Measurements from ENCODE around the gene MPPED1. TPM values are rescaled to one million over a fixed set of nuclear protein-coding genes. Genes with fewer than 3 reads are reported as not detected.

Gene MPPED1
- total RNA-seq, 1 experiment from 2014 or later: not detected

DNA sequence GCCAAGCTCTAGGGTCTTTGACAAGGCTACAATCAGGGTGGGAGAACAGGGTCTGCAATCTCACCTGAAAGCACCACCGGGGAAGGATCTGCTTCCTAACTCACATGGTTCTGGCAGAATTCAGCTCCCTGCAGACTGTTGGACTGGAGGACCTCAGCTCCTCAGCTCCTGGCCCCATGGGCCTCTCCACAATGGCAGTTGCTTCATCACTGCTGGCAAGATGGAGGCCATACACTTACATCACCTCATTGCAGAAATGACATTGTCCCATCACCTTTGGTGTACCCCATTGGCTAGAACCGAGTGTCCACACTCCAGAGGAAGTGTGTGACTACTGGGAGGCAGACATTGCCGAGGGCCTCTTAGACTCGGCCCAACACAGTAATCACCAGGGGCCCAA is 20.9 kb upstream of the MPPED1 start:
- in situ Hi-C loops (cut with HindIII; ENCODE audit: low sequenced_read_pairs): loop anchor here (5.0 kb wide), 1 partner anchor 41 kb away; no protein-coding TSS in a partner anchor
- no peak for DNase-seq (ENCODE audit: low spot score)

DNA sequence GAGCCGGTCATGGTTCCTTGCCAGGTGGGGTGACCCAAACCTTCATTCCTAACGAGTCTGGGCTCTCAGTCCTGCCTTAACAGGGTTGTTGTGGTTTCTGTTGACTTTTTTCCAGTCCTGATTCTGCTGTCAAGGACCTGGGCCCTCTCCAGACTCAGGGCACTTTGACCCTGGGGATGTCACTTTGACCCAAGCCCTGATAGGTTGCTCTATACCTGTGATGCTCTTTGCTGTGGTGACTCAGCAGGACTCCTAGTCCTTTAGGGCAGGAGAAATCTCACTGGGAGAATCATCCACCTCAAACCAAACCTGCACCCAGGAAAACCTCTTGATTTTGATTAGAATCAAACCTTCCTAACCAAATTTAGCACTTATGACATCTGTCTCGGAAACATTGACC is 20.5 kb upstream of the MPPED1 start:
- DNase-seq (ENCODE audit: low spot score): no peak
- in situ Hi-C loops (cut with HindIII; ENCODE audit: low sequenced_read_pairs): loop anchor here (5.0 kb wide), 1 partner anchor 41 kb away; no protein-coding TSS in a partner anchor

DNA sequence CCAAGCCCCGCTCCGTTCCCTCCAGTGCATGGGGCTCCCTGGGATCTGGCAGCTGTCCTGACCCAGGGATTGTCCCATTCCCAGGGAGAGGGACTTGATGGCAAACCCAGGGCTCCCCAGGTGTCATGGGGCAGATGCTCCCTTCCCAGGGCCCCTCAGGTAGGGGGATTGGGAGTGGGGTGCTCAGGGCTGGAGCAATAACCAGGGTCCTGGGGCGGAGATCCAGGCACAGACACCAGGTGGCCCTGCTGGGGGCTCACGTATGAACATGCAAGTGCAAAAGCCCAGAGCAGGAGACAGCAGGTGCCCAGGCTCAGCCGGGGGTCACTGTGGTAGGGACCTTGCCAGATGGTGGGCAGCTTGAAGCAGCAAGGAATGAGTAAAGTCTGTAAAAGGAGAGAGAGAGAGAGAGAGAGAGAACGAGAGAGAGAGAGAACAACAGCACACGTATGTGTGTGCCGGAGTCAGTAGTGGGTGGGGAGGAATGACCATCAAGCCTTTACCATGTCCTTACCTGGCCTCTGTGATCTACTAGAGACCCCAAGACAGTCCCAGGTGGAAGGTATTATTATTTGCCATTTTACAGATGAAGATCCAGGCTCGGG is 19.3 kb upstream of the MPPED1 start:
- in situ Hi-C loops (cut with HindIII; ENCODE audit: low sequenced_read_pairs): loop anchor here (5.0 kb wide), 1 partner anchor 40 kb away; no protein-coding TSS in a partner anchor

DNA sequence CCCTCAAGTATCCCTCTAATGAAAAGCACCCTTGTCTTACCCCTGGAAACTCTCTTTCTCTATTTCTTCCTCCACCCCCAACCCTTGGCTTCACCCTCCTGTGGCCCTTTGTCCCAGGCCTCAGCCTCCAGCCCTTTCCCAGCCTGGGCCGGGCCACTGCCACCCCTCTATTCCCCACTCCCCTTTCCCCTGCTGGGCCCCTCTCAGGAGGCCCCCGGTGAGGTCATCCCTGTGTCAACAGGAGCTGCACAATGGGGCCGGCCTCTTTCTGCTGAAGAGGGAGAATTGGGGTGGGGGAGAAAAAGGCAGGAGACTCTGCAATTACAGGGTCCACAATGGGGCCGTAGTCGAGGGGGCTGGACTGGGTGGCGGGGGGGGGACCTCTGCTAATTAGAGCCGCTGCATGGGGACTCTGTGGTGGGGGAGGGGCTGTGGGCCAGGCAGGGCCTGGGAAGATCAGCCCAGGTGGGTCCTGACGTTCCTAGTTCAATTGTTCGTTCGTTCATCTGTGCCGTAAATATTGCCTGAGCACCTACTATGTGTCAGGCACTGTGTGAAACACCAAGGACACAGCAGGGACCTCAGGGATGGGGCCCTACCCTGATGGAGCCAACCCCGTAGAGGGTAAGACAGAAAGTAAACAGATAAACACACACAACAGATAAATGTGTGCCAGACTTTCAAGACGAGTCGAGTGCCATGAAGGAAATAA is 18.5 kb upstream of the MPPED1 start:
- in situ Hi-C loops (cut with HindIII; ENCODE audit: low sequenced_read_pairs): loop anchor here (5.0 kb wide), 1 partner anchor 39 kb away; no protein-coding TSS in a partner anchor
- no peak for DNase-seq (ENCODE audit: low spot score)

More for the DNA sequence above, 19.3 kb upstream of the MPPED1 start:
- no peak for DNase-seq (ENCODE audit: low spot score)

DNA sequence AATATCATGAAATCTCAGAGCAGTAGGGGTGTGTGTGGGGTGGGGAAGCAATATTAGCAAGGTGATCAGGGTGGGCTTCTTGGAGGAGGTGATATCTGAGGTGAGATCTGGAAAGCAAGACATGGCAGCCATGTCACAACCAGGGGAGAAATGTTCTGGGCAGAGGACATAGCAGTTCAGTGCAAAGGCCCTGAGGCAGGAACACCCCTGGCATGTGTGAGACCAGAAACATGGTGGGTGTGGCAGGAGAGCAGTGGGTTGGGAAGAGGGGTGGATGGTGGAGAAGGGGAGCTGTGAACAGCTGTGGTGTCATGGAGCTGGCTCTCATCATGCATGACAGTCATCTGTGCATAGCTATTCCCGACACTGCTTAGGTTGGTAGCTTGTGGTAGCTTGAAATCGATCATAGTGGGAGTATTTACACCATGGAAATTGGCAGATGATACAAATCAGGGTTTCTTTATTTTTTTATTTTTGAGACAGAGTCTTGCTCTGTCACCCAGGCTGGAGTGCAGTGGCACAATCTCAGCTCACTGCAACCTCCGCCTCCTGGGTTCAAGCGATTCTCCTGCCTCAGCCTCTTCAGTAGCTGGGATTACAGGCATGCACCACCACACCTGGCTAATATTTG is 17.9 kb upstream of the MPPED1 start:
- no peak for DNase-seq (ENCODE audit: low spot score)
- in situ Hi-C loops (cut with HindIII; ENCODE audit: low sequenced_read_pairs): loop anchor here (5.0 kb wide), 1 partner anchor 38 kb away; no protein-coding TSS in a partner anchor

DNA sequence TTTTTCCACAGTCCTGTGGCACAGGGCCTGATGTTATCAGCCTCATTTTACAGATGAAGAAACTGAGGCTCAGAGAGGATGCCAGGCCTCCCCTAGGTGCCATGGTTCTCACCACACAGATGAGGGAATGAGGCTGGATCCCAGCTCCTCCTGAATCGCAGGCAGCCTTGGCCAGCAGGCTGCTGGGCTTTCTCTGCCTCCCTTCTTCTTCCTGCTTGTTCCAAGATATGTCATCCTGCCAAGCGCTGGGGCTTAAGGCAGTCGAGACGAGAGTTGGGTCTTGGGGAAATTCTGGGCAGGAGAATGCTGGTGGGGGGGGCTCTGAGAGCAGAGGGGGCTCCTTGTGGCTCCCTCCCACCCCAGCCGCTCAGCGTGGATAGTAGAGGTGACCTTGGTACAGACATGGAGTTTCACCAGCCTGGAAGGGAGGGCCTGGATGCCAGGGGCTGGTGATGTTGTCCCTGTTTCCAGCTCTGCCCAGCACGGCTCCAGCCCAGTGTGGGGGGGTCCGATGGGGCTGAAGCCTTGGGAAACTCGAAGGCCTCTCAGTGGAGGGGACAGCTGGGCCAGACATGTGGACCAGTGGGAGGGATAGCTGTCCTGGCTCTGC is 16.6 kb upstream of the MPPED1 start:
- no peak for DNase-seq (ENCODE audit: low spot score)
- in situ Hi-C loops (cut with HindIII; ENCODE audit: low sequenced_read_pairs): no loop called here

DNA sequence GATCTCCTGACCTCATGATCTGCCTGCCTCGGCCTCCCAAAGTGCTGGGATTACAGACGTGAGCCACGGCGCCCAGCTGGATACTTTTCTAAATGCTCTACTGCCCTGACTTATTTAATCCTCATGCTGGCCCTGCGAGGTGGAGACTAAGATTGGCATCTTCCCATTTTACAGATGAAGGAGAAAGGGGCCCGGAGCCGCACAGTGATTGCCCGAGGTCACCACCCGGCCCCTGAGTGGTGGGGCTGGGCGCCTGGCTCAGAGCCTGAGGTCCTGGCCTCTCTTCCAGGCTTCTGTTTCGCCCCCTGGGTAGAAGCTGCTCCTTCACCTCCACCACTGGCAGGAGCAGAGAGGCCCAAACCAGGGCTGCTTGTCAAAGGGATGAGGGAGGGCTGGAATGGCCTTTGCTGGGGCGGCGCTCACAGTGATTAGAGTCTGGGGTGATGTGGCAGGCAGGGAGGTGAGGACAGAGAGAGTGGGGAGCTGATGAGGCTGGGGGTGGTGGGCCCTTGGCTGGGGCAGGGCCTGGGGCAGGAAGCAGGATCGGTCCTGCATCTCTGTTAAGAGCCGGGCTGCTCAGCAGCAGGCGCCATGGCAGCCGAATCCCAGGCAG is 15.4 kb upstream of the MPPED1 start:
- DNase-seq (ENCODE audit: low spot score): no peak
- in situ Hi-C loops (cut with HindIII; ENCODE audit: low sequenced_read_pairs): no loop called here

DNA sequence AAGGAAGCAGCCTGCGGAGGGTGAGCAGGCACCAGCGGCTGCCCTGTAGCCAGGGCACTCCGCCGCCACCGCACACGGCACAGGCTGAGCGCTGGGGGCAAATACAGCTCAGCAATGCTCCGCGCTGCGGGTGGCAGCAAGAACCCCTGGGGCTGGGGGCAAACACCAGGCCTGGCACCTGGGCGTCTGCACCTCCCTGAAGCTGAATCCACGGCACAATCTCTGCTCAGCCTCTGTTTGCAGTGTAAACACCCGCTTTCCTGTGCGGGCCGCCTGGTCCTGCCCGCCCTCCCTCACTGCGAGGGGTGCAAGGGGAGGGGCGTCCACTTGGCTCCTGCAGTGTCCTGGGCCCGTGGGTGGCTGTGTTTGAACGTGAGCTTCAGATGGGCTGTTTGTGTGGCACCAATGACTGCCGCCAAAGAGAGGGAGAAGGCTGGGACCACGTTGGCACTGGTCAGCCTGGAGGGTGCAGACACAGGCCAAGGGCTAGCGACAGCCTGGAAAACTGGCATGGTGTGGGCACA is 14.8 kb upstream of the MPPED1 start:
- in situ Hi-C loops (cut with HindIII; ENCODE audit: low sequenced_read_pairs): no loop called here
- DNase-seq (ENCODE audit: low spot score): no peak

DNA sequence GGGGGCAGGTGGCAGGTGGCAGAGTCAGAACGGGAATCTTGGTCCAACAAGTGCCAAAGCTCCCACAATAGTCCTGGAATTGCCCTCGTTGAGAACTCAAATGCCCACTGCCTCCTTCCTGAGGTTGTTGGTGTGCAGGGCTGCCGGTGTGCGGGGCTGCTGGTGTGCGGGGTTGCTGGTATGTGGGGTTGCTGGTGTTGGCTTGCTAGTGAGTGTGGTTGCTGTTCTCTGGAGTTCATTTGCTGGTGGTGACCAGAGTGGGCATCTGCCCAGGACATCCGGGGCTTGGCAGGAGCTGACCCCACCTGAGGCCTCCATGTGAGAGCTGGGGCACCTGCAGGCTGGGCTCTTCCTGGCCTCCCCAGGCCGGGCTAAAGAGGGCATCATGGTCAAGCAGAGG is 14.0 kb upstream of the MPPED1 start:
- in situ Hi-C loops (cut with HindIII; ENCODE audit: low sequenced_read_pairs): no loop called here
- DNase-seq (ENCODE audit: low spot score): no peak

DNA sequence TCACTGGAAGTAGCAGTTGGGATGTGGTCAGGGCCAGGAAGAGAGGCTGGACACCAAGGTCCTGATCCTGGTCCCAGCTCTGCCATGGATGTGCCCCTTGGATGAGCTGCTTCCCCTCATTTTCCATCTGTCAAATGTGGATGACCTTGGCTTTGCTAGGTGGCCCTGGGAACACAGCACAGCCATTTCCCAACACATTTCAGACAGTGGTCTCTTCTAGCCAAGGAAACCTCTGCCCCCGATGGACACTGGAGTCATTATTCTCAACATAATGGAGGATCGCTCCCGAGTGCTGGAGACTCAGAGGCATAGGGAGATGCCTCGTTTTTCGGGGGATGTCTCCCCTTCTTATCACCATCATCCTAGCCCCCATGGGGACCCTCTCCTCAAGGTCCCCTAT is 13.6 kb upstream of the MPPED1 start:
- in situ Hi-C loops (cut with HindIII; ENCODE audit: low sequenced_read_pairs): no loop called here
- no peak for DNase-seq (ENCODE audit: low spot score)

DNA sequence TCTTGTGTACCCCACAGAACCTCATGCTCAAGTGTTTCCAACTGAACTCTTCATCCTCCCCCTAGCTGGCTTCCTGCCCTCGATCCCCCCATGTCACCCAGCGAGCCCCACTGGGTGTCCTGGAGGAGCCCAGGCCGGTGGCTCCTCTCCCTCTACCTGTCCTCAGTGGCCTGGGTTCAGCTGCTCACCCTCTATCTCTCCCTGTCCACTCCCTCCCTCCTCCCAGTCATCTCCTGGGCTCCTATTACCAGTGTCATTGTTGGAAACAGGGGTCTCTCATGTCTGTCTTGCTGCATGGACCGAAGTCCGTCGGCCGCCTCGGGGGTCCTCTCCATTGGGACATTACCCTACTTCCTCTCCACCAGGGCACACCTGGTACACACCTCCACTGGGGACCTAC is 12.9 kb upstream of the MPPED1 start:
- DNase-seq (ENCODE audit: low spot score): no peak

DNA sequence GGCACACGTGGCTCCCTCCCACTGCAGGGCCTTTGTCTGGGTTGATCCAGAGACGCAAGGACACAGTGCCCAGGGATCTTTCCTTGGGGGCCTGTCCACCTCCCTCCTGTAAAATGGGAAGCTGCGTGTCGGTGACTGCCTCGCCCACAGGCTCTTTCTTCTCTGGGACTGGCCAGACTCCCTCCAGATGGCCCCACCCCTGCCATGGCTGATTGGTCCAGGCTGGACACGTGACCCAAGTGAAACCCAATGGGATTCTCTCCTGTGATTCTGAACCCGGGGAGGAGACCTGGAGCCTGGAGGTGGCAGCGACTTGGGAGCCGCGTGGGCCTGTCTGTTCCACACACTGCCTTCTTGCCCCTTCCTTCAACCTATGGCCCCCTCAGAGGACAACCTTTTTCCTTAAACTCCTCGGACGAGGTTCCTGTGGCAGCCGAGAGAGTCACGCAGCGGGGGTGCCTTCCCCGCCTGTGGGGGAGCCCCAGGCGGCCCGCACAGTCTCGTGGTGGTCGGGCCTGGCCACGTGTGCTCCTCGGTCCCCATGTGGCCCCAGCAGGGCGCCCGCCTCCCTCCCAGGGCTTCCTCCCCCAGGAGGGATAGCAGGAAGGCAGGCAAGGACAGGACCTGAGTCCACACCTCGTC is 12.4 kb upstream of the MPPED1 start:
- DNase-seq (ENCODE audit: low spot score): no peak
- in situ Hi-C loops (cut with HindIII; ENCODE audit: low sequenced_read_pairs): no loop called here

More for the DNA sequence above, 12.9 kb upstream of the MPPED1 start:
- in situ Hi-C loops (cut with HindIII; ENCODE audit: low sequenced_read_pairs): no loop called here

DNA sequence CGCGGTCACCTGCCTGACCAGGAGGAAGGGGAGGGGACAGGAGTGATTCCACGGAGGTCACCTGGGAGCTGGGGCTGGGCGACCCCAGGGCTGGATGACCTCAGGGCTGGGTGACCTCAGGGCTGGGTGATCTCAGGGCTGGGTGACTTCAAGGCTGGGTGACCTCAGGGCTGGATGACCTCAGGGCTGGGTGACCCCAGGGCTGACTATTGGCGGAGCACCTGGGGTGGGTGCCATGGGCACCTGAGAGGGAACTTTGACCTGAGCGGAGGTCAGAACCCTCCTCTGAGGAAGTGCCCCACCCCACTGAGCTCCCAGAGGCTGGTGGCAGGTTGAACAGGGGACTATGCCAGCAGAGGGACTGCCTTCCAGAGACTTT is 11.8 kb upstream of the MPPED1 start:
- in situ Hi-C loops (cut with HindIII; ENCODE audit: low sequenced_read_pairs): no loop called here
- DNase-seq (ENCODE audit: low spot score): no peak

DNA sequence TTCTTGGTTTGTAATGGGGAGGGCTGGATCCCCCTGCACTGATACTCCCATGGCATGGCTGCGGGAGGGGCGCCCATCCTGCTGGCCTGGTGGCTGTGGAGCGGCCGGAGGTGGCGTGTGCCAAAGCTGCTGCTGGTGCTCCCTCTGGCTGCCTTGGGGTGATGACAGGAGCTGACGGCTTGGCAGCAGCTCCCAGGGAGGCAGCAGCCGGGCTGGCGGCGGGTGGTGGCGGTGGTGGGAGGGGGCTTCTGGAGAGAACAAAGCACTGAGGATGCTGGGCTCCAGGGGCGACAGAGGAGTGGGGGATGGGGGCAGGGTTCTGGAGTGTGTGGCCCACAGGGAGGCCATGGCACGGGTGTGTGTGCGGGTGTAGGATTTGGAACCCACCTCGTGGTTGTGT is 11.4 kb upstream of the MPPED1 start:
- in situ Hi-C loops (cut with HindIII; ENCODE audit: low sequenced_read_pairs): no loop called here
- DNase-seq (ENCODE audit: low spot score): no peak

DNA sequence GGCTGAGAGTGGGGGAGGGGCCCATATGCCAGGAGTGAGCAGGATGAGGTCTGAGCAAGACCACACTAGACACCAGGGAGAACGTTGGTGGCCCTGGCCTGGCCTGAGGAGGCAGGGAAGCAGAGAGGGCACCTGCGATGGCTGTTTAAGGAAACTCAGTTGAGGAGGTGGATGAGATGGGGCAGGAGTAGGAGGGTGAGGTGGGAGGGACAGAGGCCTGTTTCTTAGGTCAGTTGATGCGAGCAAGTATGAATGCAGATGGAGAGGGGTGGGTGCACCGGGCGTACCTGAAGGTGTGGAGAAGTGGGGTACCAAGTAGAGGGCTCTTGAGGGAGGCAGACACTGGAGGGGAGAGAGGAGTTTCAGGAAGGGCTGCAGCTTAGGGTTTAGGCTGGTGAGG is 10.6 kb upstream of the MPPED1 start:
- in situ Hi-C loops (cut with HindIII; ENCODE audit: low sequenced_read_pairs): no loop called here
- DNase-seq (ENCODE audit: low spot score): no peak

DNA sequence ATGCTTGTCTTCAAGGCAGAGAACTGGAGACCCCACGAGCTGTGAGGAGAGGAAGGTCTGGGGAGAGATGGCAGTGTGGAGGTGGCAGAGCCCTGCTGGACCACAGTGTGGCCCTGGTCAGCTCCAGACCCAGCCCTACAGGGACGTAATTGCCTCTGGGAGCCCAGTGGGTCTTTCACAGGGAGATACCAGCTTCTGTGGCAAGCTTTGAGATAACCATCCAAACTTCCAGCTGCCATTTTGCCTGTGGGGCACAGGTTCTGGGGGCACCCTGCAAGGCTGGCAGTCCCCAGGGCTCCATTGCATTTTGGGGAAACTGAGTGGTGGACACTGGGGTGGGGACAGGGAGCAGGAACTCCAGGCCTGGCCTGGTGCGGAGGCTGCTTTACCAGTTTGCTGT is 10.2 kb upstream of the MPPED1 start:
- in situ Hi-C loops (cut with HindIII; ENCODE audit: low sequenced_read_pairs): no loop called here
- DNase-seq (ENCODE audit: low spot score): no peak

DNA sequence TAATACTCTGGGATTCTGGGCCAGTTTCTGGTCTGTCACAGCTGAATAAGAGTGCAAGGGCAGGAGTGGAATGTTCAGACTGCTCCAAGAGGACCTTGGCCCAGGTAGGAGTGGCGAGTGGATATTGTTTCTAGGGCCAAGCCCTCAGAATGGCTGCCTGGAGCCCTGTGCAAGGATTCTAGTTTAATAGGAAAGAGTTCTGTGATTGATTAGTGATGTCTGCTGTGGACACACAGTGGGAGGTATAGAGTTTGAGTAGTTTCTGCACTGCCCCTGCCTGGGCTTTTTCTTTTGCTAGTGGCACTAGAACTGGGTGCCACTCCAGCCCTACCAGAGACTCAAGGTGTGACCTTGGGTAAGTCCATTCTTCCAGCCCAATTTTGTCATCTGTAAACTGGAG is 9.7 kb upstream of the MPPED1 start:
- DNase-seq (ENCODE audit: low spot score): no peak
- in situ Hi-C loops (cut with HindIII; ENCODE audit: low sequenced_read_pairs): no loop called here

DNA sequence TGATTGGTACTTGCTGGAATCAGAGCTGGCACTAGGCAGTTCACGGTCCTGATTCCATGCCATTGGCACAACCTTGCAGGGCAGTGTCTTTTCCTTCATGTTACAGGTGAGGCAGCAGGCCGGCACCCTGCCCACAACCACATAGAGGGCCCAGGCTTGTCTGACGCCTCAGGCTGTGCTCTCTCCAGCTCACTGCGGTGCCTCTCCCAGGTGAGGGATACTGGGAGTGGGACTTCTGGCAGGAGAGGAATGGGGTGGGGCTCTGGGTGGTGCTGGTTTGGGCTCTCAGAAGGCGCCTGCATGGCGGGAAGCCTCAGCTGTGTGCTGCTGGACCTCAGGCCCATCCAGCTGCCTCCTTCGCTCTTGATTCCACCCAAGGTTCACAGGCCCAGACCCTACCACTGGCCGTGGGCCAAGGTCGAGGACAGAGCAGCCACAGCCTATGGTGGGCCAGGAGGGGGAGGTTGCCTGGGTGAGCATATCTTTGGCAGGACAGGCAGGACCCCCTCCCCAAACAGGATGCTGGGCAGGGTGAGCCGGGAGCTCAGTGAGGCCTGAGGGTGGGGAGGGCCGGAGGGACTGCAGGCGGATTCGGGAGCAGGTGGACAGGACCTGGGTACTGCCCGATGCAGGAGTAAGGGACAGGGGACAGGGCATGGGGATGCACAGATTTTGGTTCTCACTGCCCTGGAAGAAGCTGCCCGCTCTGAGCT is 7.0 kb upstream of the MPPED1 start:
- in situ Hi-C loops (cut with HindIII; ENCODE audit: low sequenced_read_pairs): no loop called here
- no peak for DNase-seq (ENCODE audit: low spot score)

All from G401 (cell line).